ENCODE measurements around the gene FADS6.

DNA sequence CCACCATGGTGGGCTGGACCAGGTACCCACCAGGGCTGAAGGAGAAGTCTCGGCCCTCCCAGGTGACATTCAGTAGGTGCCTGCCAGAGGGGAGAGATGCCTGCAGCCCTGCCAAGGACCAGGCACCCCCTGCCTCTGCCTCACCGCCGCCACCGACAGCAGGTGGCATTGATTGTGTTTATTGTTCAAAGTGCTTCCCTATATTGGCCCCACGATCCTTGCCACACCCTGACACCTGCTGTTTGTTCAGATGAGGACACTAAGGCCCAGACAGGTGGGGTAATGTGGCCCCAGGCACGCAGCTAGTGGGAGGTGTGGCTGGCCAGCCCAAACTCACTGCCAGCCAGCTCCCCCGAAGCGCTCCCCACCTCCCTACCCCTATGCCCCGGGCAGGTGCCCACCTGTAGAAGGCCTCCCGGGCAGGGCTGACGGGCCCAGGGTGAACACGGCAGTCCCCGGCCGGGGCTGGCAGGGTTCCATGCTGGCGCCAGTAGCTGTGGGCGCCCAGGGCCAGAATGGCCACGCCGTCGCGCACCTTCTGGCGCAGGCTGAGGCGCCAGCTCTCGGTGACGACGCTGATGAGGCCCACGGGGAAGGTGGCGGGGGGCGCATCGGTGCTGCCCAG is 41.7 kb downstream of the FADS6 start:
- TF ChIP-seq POLR2A (IDR thresholded peaks at IDR 0.05; ENCODE audit: insufficient read depth in 1 of 2, low read depth in 2 of 2, low read length in 2 of 2) (no peak), ZNF629 (CRISPR knock-in tag; conservative IDR thresholded peaks at IDR 0.05) (no peak), SIN3B (IDR thresholded peaks at IDR 0.05; ENCODE audit: low read length) (no peak), MTA1 (CRISPR knock-in tag; IDR thresholded peaks at IDR 0.05; ENCODE audit: borderline replicate concordance) (no peak), POLR2AphosphoS5 (IDR thresholded peaks at IDR 0.05; ENCODE audit: low read depth, low read length) (no peak), KLF16 (CRISPR knock-in tag; IDR thresholded peaks at IDR 0.05) (no peak), ZNF839 (CRISPR knock-in tag; IDR thresholded peaks at IDR 0.05; ENCODE audit: borderline replicate concordance) (no peak)
- TF ChIP-seq, protein P1, sequence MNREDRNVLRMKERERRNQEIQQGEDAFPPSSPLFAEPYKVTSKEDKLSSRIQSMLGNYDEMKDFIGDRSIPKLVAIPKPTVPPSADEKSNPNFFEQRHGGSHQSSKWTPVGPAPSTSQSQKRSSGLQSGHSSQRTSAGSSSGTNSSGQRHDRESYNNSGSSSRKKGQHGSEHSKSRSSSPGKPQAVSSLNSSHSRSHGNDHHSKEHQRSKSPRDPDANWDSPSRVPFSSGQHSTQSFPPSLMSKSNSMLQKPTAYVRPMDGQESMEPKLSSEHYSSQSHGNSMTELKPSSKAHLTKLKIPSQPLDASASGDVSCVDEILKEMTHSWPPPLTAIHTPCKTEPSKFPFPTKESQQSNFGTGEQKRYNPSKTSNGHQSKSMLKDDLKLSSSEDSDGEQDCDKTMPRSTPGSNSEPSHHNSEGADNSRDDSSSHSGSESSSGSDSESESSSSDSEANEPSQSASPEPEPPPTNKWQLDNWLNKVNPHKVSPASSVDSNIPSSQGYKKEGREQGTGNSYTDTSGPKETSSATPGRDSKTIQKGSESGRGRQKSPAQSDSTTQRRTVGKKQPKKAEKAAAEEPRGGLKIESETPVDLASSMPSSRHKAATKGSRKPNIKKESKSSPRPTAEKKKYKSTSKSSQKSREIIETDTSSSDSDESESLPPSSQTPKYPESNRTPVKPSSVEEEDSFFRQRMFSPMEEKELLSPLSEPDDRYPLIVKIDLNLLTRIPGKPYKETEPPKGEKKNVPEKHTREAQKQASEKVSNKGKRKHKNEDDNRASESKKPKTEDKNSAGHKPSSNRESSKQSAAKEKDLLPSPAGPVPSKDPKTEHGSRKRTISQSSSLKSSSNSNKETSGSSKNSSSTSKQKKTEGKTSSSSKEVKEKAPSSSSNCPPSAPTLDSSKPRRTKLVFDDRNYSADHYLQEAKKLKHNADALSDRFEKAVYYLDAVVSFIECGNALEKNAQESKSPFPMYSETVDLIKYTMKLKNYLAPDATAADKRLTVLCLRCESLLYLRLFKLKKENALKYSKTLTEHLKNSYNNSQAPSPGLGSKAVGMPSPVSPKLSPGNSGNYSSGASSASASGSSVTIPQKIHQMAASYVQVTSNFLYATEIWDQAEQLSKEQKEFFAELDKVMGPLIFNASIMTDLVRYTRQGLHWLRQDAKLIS (CRISPR knock-in tag; IDR thresholded peaks at IDR 0.05), result no peak
- TF ChIP-seq, protein P2, sequence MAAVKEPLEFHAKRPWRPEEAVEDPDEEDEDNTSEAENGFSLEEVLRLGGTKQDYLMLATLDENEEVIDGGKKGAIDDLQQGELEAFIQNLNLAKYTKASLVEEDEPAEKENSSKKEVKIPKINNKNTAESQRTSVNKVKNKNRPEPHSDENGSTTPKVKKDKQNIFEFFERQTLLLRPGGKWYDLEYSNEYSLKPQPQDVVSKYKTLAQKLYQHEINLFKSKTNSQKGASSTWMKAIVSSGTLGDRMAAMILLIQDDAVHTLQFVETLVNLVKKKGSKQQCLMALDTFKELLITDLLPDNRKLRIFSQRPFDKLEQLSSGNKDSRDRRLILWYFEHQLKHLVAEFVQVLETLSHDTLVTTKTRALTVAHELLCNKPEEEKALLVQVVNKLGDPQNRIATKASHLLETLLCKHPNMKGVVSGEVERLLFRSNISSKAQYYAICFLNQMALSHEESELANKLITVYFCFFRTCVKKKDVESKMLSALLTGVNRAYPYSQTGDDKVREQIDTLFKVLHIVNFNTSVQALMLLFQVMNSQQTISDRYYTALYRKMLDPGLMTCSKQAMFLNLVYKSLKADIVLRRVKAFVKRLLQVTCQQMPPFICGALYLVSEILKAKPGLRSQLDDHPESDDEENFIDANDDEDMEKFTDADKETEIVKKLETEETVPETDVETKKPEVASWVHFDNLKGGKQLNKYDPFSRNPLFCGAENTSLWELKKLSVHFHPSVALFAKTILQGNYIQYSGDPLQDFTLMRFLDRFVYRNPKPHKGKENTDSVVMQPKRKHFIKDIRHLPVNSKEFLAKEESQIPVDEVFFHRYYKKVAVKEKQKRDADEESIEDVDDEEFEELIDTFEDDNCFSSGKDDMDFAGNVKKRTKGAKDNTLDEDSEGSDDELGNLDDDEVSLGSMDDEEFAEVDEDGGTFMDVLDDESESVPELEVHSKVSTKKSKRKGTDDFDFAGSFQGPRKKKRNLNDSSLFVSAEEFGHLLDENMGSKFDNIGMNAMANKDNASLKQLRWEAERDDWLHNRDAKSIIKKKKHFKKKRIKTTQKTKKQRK (IDR thresholded peaks at IDR 0.05; ENCODE audit: low read length), result no peak
- TF ChIP-seq, protein P3, sequence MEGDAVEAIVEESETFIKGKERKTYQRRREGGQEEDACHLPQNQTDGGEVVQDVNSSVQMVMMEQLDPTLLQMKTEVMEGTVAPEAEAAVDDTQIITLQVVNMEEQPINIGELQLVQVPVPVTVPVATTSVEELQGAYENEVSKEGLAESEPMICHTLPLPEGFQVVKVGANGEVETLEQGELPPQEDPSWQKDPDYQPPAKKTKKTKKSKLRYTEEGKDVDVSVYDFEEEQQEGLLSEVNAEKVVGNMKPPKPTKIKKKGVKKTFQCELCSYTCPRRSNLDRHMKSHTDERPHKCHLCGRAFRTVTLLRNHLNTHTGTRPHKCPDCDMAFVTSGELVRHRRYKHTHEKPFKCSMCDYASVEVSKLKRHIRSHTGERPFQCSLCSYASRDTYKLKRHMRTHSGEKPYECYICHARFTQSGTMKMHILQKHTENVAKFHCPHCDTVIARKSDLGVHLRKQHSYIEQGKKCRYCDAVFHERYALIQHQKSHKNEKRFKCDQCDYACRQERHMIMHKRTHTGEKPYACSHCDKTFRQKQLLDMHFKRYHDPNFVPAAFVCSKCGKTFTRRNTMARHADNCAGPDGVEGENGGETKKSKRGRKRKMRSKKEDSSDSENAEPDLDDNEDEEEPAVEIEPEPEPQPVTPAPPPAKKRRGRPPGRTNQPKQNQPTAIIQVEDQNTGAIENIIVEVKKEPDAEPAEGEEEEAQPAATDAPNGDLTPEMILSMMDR (CRISPR knock-in tag; IDR thresholded peaks at IDR 0.05), result no peak
